ENCODE measurements around the gene NUP210. TPM values are rescaled to one million over a fixed set of nuclear protein-coding genes. Genes with fewer than 3 reads are reported as not detected.

Gene NUP210
- total RNA-seq, 1 experiment from 2014 or later: 64.0 TPM

DNA sequence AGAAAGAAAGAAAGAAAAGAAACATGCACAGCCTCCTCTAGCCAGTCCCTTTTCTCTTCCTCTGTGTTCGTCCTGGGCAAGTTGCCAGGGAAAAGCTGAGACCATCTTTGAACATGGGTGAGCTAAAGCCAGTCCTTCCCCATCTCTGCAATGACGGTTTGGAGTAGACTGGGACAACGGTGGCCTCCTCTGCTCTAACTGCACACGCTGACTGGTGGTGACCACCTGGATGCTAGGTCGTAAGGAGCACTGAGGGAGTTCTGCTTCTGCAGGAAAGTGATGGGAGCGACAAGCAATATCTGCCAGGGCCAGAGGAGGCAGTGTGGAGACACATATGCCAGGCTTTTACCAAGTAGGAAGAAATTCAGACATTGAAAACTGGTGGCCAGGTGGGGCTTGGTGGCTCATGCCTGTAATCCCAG is 111.7 kb downstream of the NUP210 start:
- ATAC-seq (peak; percentile 77), DNase-seq (peak; percentile 72)
- no peak overlapping the region for H2AFZ ChIP-seq (ENCODE audit: low read length)
- no peak overlapping the region for H3K27ac ChIP-seq (ENCODE audit: low read length)
- H3K36me3 ChIP-seq (ENCODE audit: low read depth, low read length): no peaks in the 10 kb centered on the region
- no peak overlapping the region for H3K4me2 ChIP-seq (ENCODE audit: low read length)
- H3F3A ChIP-seq (ENCODE audit: low read length, unreplicated experiment): no peaks in the 10 kb centered on the region
- intact Hi-C loops (cut with micrococcal nuclease): no loop called here
- no peaks in the 10 kb centered on the region for H3K9me3 ChIP-seq (ENCODE audit: low read length)
- H3K4me1 ChIP-seq (ENCODE audit: insufficient read depth, low read length): no peaks in the 10 kb centered on the region
- no peak for TF ChIP-seq EZH2 (IDR thresholded peaks at IDR 0.05; ENCODE audit: low read length, unreplicated experiment)
- TF ChIP-seq, protein P1, sequence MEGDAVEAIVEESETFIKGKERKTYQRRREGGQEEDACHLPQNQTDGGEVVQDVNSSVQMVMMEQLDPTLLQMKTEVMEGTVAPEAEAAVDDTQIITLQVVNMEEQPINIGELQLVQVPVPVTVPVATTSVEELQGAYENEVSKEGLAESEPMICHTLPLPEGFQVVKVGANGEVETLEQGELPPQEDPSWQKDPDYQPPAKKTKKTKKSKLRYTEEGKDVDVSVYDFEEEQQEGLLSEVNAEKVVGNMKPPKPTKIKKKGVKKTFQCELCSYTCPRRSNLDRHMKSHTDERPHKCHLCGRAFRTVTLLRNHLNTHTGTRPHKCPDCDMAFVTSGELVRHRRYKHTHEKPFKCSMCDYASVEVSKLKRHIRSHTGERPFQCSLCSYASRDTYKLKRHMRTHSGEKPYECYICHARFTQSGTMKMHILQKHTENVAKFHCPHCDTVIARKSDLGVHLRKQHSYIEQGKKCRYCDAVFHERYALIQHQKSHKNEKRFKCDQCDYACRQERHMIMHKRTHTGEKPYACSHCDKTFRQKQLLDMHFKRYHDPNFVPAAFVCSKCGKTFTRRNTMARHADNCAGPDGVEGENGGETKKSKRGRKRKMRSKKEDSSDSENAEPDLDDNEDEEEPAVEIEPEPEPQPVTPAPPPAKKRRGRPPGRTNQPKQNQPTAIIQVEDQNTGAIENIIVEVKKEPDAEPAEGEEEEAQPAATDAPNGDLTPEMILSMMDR (conservative IDR thresholded peaks at IDR 0.05; ENCODE audit: low read depth, low read length): peak; percentile 70
- ChIA-PET POLR2A (ENCODE audit: unreplicated experiment) (no interaction called here), CTCF (no interaction called here)
- no TSS peak for BruUV-seq (replicated peaks)
- H3K79me2 ChIP-seq (ENCODE audit: low read length): no peaks in the 10 kb centered on the region
- no peak overlapping the region for H3K4me3 ChIP-seq (ENCODE audit: low read length)
- H3K9me2 ChIP-seq (replicated peaks; ENCODE audit: low read length): no peaks in the 10 kb centered on the region
- H3K27me3 ChIP-seq (ENCODE audit: low read length): no peaks in the 10 kb centered on the region
- no peaks in the 10 kb centered on the region for H4K20me1 ChIP-seq (ENCODE audit: low read length)
- no peak overlapping the region for H3K9ac ChIP-seq (ENCODE audit: low read length)

DNA sequence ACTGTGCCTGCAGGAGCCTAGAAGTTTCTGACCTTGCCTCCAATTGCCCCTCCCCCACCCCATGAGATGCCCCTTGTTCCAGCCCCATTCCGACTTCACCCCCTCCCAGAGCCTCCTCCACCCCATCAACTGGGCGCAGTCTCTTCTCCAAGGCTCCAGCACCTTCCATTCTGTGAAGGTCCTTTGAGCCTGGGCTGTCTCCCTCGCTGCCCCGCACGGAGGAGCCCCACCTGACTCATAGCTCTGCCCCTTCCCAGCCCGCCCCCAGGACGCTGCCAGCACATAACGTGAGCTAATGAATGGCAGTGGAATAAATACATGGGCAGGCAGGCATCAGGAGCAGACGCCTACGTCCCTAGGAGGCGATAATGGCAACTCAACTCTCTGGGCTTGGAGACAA is 113.1 kb downstream of the NUP210 start:
- no TSS peak for BruUV-seq (replicated peaks)
- Histone ChIP-seq H3K9me2 (replicated peaks; ENCODE audit: low read length) (no peaks in the 10 kb centered on the region), H3K27me3 (ENCODE audit: low read length) (no peaks in the 10 kb centered on the region), H3K4me1 (ENCODE audit: insufficient read depth, low read length) (peaks cover under 1% of the 10 kb centered on the region), H3K9me3 (ENCODE audit: low read length) (no peaks in the 10 kb centered on the region), H3F3A (ENCODE audit: low read length, unreplicated experiment) (no peaks in the 10 kb centered on the region), H3K4me3 (ENCODE audit: low read length) (no peak overlapping the region), H3K4me2 (ENCODE audit: low read length) (no peak overlapping the region), H3K79me2 (ENCODE audit: low read length) (no peaks in the 10 kb centered on the region), H3K9ac (ENCODE audit: low read length) (no peak overlapping the region), H3K36me3 (ENCODE audit: low read depth, low read length) (no peaks in the 10 kb centered on the region), H4K20me1 (ENCODE audit: low read length) (no peaks in the 10 kb centered on the region), H2AFZ (ENCODE audit: low read length) (no peak overlapping the region), H3K27ac (ENCODE audit: low read length) (no peak overlapping the region)
- TF ChIP-seq EZH2phosphoT487 (IDR thresholded peaks at IDR 0.05; ENCODE audit: borderline replicate concordance, low read length): no peak
- TF ChIP-seq, protein P1 (conservative IDR thresholded peaks at IDR 0.05; ENCODE audit: low read depth, low read length): no peak
- no peak for TF ChIP-seq EZH2 (IDR thresholded peaks at IDR 0.05; ENCODE audit: low read length, unreplicated experiment)
- DNase-seq: no peak
- no peak for ATAC-seq
- CTCF ChIA-PET: interaction anchor here (0.8 kb wide), 1 partner anchor 26 kb away, joined by 6 read pairs; no protein-coding TSS in a partner anchor
- intact Hi-C loops (cut with micrococcal nuclease): no loop called here
- POLR2A ChIA-PET (ENCODE audit: unreplicated experiment): no interaction called here

GRCh38 chr3:13305623-13306022 is 114.5 kb downstream of the NUP210 start:
- H3K27me3 ChIP-seq (ENCODE audit: low read length): no peaks in the 10 kb centered on the region
- no peaks in the 10 kb centered on the region for H3K9me3 ChIP-seq (ENCODE audit: low read length)
- H3K27ac ChIP-seq (ENCODE audit: low read length): no peak overlapping the region
- H3K4me2 ChIP-seq (ENCODE audit: low read length): no peak overlapping the region
- no peaks in the 10 kb centered on the region for H4K20me1 ChIP-seq (ENCODE audit: low read length)
- DNase-seq (no peak), ATAC-seq (no peak)
- intact Hi-C loops (cut with micrococcal nuclease): no loop called here
- no peak overlapping the region for H2AFZ ChIP-seq (ENCODE audit: low read length)
- CTCF ChIA-PET: no interaction called here
- H3K36me3 ChIP-seq (ENCODE audit: low read depth, low read length): no peaks in the 10 kb centered on the region
- no peak overlapping the region for H3K9ac ChIP-seq (ENCODE audit: low read length)
- POLR2A ChIA-PET (ENCODE audit: unreplicated experiment): no interaction called here
- H3K79me2 ChIP-seq (ENCODE audit: low read length): no peaks in the 10 kb centered on the region
- no peaks in the 10 kb centered on the region for H3K9me2 ChIP-seq (replicated peaks; ENCODE audit: low read length)
- no peaks in the 10 kb centered on the region for H3F3A ChIP-seq (ENCODE audit: low read length, unreplicated experiment)
- no TSS peak for BruUV-seq (replicated peaks)
- no peak overlapping the region for H3K4me3 ChIP-seq (ENCODE audit: low read length)
- TF ChIP-seq EZH2 (IDR thresholded peaks at IDR 0.05; ENCODE audit: low read length, unreplicated experiment): no peak
- TF ChIP-seq EZH2phosphoT487 (IDR thresholded peaks at IDR 0.05; ENCODE audit: borderline replicate concordance, low read length): no peak
- TF ChIP-seq, protein P1 (conservative IDR thresholded peaks at IDR 0.05; ENCODE audit: low read depth, low read length): no peak
- H3K4me1 ChIP-seq (ENCODE audit: insufficient read depth, low read length): peaks cover 13% of the 10 kb centered on the region
